ENCODE results near the gene TANGO2. TPM values are rescaled to one million over a fixed set of nuclear protein-coding genes. Genes with fewer than 3 reads are reported as not detected.

The TANGO2 gene
- total and polyA plus RNA-seq, 9 of the 15 experiments (the other 6 are each of a cell fraction or from before 2014, with no cell fraction given): 15.5 to 94.9 (median 70.1) TPM

DNA sequence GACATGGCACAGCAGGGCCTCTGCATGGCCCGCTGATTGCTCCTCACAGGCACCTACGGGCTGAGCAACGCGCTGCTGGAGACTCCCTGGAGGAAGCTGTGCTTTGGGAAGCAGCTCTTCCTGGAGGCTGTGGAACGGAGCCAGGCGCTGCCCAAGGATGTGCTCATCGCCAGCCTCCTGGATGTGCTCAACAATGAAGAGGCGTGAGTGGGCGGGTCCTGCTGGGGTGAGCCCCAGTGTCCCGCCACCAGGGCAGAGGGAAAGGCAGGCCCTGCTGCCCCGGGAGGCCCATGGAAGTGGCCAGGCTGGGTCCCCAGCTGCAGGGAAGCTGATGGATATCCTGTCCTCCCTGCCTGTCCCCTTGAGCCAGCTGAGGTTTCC, 40.6 kb downstream of the TANGO2 start:
- WGBS (ENCODE audit: insufficient coverage, low coverage, missing lambda C conversion rate): 94% methylated on average over 11 of the region's 11 CpGs
- Histone ChIP-seq H3K9ac (ENCODE audit: insufficient read depth in 1 of 2, low read depth in 2 of 2, low read length in 2 of 2) (peak overlapping the region in 1 of 2 experiments; percentile 80; a peak in 2 of 4 replicates), H3K4me3 (no peak overlapping the region), H3K79me2 (ENCODE audit: control insufficient read depth, insufficient read depth, low read length) (peaks cover 16% of the 10 kb centered on the region; the same call in 2 of the 3 replicates), H4K20me1 (replicated peaks; ENCODE audit: control insufficient read depth, insufficient read depth, low read length) (peaks cover 22% of the 10 kb centered on the region; the same call in 1 of the 2 replicates), H3K9me3 (replicated peaks; ENCODE audit: control insufficient read depth, insufficient read depth, low read depth, low read length) (no peaks in the 10 kb centered on the region), H3K27me3 (ENCODE audit: control insufficient read depth in 2 of 2, insufficient read depth in 2 of 2, low read length in 2 of 2) (no peaks in the 10 kb centered on the region), H3K36me3 (ENCODE audit: control insufficient read depth, insufficient read depth, low read length) (peaks cover 66% of the 10 kb centered on the region), H2AFZ (ENCODE audit: low read depth, low read length) (no peak overlapping the region), H3K4me1 (replicated peaks in 1 of 2; ENCODE audit: control insufficient read depth in 2 of 2, insufficient read depth in 2 of 2, low read length in 2 of 2) (peaks cover 28 to 85% of the 10 kb centered on the region in 2 experiments), H3K9me1 (ENCODE audit: control insufficient read depth, insufficient read depth, low read length) (peaks cover 28% of the 10 kb centered on the region), H3K27ac (ENCODE audit: extremely low read depth, low read depth, low read length) (no peak overlapping the region), H3K4me2 (ENCODE audit: insufficient read depth, low read length) (no peak overlapping the region)
- in situ Hi-C loops (cut with MboI): no loop called here
- intact Hi-C loops (cut with micrococcal nuclease): no loop called here
- POLR2A ChIA-PET: interaction anchor here (0.5 to 5.0 kb wide), 11 partner anchors 9 to 1559 kb away, joined by 3 to 77 read pairs (median 4); partner anchors contain the start of gene MRPL40
- TF ChIP-seq WHSC1 (IDR thresholded peaks at IDR 0.05; ENCODE audit: low read length) (peak; percentile 37), CCNT2 (IDR thresholded peaks at IDR 0.05; ENCODE audit: borderline replicate concordance, extremely low read depth, insufficient read length, low read depth, low read length) (peak; percentile 1), ZNF408 (CRISPR knock-in tag; IDR thresholded peaks at IDR 0.05; ENCODE audit: low read depth) (0 out of 2 replicates have a peak, but pooled peaks have one; percentile 46), RBBP5 (IDR thresholded peaks at IDR 0.05; ENCODE audit: borderline replicate concordance, insufficient read depth, low read length, poor library complexity, severe bottlenecking) (peak; percentile 19), CAMTA2 (CRISPR knock-in tag; conservative IDR thresholded peaks at IDR 0.05) (0 out of 2 replicates have a peak, but pooled peaks have one; percentile 70), ZNF764 (CRISPR knock-in tag; IDR thresholded peaks at IDR 0.05; ENCODE audit: low read depth) (0 out of 2 replicates have a peak, but pooled peaks have one; percentile 6), TBL1XR1 (IDR thresholded peaks at IDR 0.05; ENCODE audit: low read length in 2 of 2) (peak in 1 of 2 experiments; percentile 31; a peak in 1 of 4 replicates)
- TF ChIP-seq, protein P1, sequence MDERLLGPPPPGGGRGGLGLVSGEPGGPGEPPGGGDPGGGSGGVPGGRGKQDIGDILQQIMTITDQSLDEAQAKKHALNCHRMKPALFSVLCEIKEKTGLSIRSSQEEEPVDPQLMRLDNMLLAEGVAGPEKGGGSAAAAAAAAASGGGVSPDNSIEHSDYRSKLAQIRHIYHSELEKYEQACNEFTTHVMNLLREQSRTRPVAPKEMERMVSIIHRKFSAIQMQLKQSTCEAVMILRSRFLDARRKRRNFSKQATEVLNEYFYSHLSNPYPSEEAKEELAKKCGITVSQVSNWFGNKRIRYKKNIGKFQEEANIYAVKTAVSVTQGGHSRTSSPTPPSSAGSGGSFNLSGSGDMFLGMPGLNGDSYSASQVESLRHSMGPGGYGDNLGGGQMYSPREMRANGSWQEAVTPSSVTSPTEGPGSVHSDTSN (CRISPR knock-in tag; IDR thresholded peaks at IDR 0.05; ENCODE audit: low read depth): 0 out of 2 replicates have a peak, but pooled peaks have one; percentile 5
- TF ChIP-seq, protein P1 (tag; conservative IDR thresholded peaks at IDR 0.05; ENCODE audit: low read depth): no peak
- TF ChIP-seq, protein P2, sequence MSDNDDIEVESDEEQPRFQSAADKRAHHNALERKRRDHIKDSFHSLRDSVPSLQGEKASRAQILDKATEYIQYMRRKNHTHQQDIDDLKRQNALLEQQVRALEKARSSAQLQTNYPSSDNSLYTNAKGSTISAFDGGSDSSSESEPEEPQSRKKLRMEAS (CRISPR knock-in tag; IDR thresholded peaks at IDR 0.05): no peak
- TF ChIP-seq, protein P3, sequence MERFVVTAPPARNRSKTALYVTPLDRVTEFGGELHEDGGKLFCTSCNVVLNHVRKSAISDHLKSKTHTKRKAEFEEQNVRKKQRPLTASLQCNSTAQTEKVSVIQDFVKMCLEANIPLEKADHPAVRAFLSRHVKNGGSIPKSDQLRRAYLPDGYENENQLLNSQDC (CRISPR knock-in tag; IDR thresholded peaks at IDR 0.05): no peak
- TF ChIP-seq, protein P4, sequence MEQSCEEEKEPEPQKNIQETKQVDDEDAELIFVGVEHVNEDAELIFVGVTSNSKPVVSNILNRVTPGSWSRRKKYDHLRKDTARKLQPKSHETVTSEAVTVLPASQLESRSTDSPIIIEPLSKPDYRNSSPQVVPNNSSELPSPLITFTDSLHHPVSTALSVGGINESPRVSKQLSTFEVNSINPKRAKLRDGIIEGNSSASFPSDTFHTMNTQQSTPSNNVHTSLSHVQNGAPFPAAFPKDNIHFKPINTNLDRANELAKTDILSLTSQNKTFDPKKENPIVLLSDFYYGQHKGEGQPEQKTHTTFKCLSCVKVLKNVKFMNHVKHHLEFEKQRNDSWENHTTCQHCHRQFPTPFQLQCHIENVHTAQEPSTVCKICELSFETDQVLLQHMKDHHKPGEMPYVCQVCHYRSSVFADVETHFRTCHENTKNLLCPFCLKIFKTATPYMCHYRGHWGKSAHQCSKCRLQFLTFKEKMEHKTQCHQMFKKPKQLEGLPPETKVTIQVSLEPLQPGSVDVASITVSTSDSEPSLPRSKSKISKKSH (CRISPR knock-in tag; IDR thresholded peaks at IDR 0.05): no peak
- CTCF ChIA-PET (ENCODE audit: low intra/inter-chr PET ratio): no interaction called here
- ATAC-seq (no peak), DNase-seq (ENCODE audit: extremely low read depth in 1 of 4, low spot score in 3 of 4) (no peak), FAIRE-seq (no peak)
- BruUV-seq (replicated peaks): no TSS peak

All from K562 (cell line).